HUES64 (cell line): Measurements from ENCODE around the gene EMC1.
"Not testable (repeated sequence)": the region's sequence is repeated elsewhere in the genome, so short reads cannot be mapped to it uniquely, and the experiment has no call there.

Source experiments
- H3K27ac ChIP-seq: 2 replicates; pipeline ENCODE4 v1.7.0; 2013; ENCODE audit warnings: low read depth, low read length, inconsistent platforms
- H3K27me3 ChIP-seq: 2 replicates; pipeline ENCODE4 v1.6.1; 2013; ENCODE audit warnings: mild to moderate bottlenecking, low read length; ENCODE audit not compliant: insufficient read depth
- H3K36me3 ChIP-seq: 2 replicates; pipeline ENCODE4 v1.6.1; 2013; ENCODE audit warnings: mild to moderate bottlenecking, low read length; ENCODE audit not compliant: insufficient read depth
- H3K4me1 ChIP-seq: 2 replicates; pipeline ENCODE4 v1.6.1; 2013; ENCODE audit warnings: mild to moderate bottlenecking, low read length, moderate library complexity; ENCODE audit not compliant: insufficient read depth
- H3K4me3 ChIP-seq: 2 replicates; pipeline ENCODE4 v1.5.1; 2013; ENCODE audit warnings: mild to moderate bottlenecking, low read length, moderate library complexity
- H3K9ac ChIP-seq: 2 replicates; pipeline ENCODE4 v1.6.1; 2013; ENCODE audit warnings: mild to moderate bottlenecking, low read depth, low read length
- H3K9me3 ChIP-seq: 2 replicates; pipeline ENCODE4 v1.6.1; 2013; ENCODE audit warnings: low read depth, low read length; ENCODE audit not compliant: insufficient read depth
- WGBS: fragments of 150-250, 120-280 bp; methylation state at CpG from one replicate; pipeline ENCODE4 v1.1.7; 2013; ENCODE audit warnings: missing lambda C conversion rate; 5-methylcytosine and 5-hydroxymethylcytosine counted together

EMC1 gene

GRCh38 chr1:19199329-19199968 is 51.9 kb downstream of the EMC1 start:
- Histone ChIP-seq H3K4me3 (no peak overlapping the region), H3K27me3 (no peaks in the 10 kb centered on the region), H3K36me3 (peaks cover 76% of the 10 kb centered on the region), H3K9me3 (no peaks in the 10 kb centered on the region), H3K4me1 (no peaks in the 10 kb centered on the region), H3K27ac (no peak overlapping the region), H3K9ac (no peak overlapping the region)
- 100% methylated on average over 4 of the region's 4 CpGs for WGBS

GRCh38 chr1:19198820-19199219 is 52.5 kb downstream of the EMC1 start:
- 94% methylated on average over 4 of the region's 4 CpGs for WGBS
- peaks cover 82% of the 10 kb centered on the region for H3K36me3 ChIP-seq
- no peaks in the 10 kb centered on the region for H3K9me3 ChIP-seq

GRCh38 chr1:19197845-19198244 is 53.5 kb downstream of the EMC1 start:
- no peak overlapping the region for H3K9ac ChIP-seq
- H3K4me1 ChIP-seq, result no peaks in the 10 kb centered on the region
- WGBS, result 93% methylated on average over 1 of the region's 2 CpGs

More at GRCh38 chr1:19198820-19199219, 52.5 kb downstream of the EMC1 start:
- Histone ChIP-seq H3K27me3 (no peaks in the 10 kb centered on the region), H3K27ac (no peak overlapping the region), H3K4me3 (no peak overlapping the region), H3K9ac (no peak overlapping the region), H3K4me1 (no peaks in the 10 kb centered on the region)

GRCh38 chr1:19196331-19196730 is 55.0 kb downstream of the EMC1 start:
- peaks cover 97% of the 10 kb centered on the region for H3K36me3 ChIP-seq
- H3K4me1 ChIP-seq, result no peaks in the 10 kb centered on the region
- H3K9ac ChIP-seq, result no peak overlapping the region
- WGBS, result 95% methylated on average over 3 of the region's 3 CpGs
- H3K9me3 ChIP-seq, result no peaks in the 10 kb centered on the region
- H3K4me3 ChIP-seq, result no peak overlapping the region
- H3K27me3 ChIP-seq, result no peaks in the 10 kb centered on the region
- H3K27ac ChIP-seq, result no peak overlapping the region

More at GRCh38 chr1:19197845-19198244, 53.5 kb downstream of the EMC1 start:
- Histone ChIP-seq H3K27me3 (no peaks in the 10 kb centered on the region), H3K27ac (no peak overlapping the region), H3K4me3 (no peak overlapping the region), H3K36me3 (peaks cover 92% of the 10 kb centered on the region), H3K9me3 (no peaks in the 10 kb centered on the region)

GRCh38 chr1:19193004-19193403 is 58.3 kb downstream of the EMC1 start:
- Histone ChIP-seq H3K4me1 (no peaks in the 10 kb centered on the region; the same call in 1 of the 2 replicates), H3K36me3 (peaks cover 95% of the 10 kb centered on the region), H3K9ac (no peak overlapping the region), H3K4me3 (no peak overlapping the region), H3K27ac (no peak overlapping the region), H3K9me3 (no peaks in the 10 kb centered on the region), H3K27me3 (no peaks in the 10 kb centered on the region)
- 98% methylated on average over 3 of the region's 3 CpGs for WGBS

- peaks cover 94% of the 10 kb centered on the region for H3K36me3 ChIP-seq
Measured at GRCh38 chr1:19191811-19192210, 59.5 kb downstream of the EMC1 start.

GRCh38 chr1:19190468-19190867 is 60.9 kb downstream of the EMC1 start:
- Histone ChIP-seq H3K9ac (no peak overlapping the region), H3K4me3 (no peak overlapping the region), H3K36me3 (peaks cover 94% of the 10 kb centered on the region), H3K9me3 (no peaks in the 10 kb centered on the region), H3K27ac (no peak overlapping the region), H3K4me1 (no peaks in the 10 kb centered on the region; the same call in 1 of the 2 replicates), H3K27me3 (no peaks in the 10 kb centered on the region)
- 96% methylated on average over 4 of the region's 4 CpGs for WGBS

More at GRCh38 chr1:19191811-19192210, 59.5 kb downstream of the EMC1 start:
- H3K4me3 ChIP-seq, result no peak overlapping the region
- H3K27ac ChIP-seq, result no peak overlapping the region
- 98% methylated on average over 2 of the region's 3 CpGs for WGBS
- no peaks in the 10 kb centered on the region for H3K9me3 ChIP-seq
- H3K4me1 ChIP-seq, result no peaks in the 10 kb centered on the region; the same call in 1 of the 2 replicates
- no peak overlapping the region for H3K9ac ChIP-seq
- no peaks in the 10 kb centered on the region for H3K27me3 ChIP-seq

- no peak overlapping the region for H3K9ac ChIP-seq
Measured at GRCh38 chr1:19189270-19189669, 62.1 kb downstream of the EMC1 start.

GRCh38 chr1:19187852-19188251 is 63.5 kb downstream of the EMC1 start:
- Histone ChIP-seq H3K27me3 (no peaks in the 10 kb centered on the region), H3K36me3 (peaks cover 96% of the 10 kb centered on the region), H3K9ac (no peak overlapping the region), H3K9me3 (no peaks in the 10 kb centered on the region), H3K4me3 (no peak overlapping the region), H3K27ac (no peak overlapping the region), H3K4me1 (no peaks in the 10 kb centered on the region; the same call in 1 of the 2 replicates)

More at GRCh38 chr1:19189270-19189669, 62.1 kb downstream of the EMC1 start:
- H3K27ac ChIP-seq, result no peak overlapping the region
- no peaks in the 10 kb centered on the region; the same call in 1 of the 2 replicates for H3K4me1 ChIP-seq
- no peak overlapping the region for H3K4me3 ChIP-seq
- peaks cover 97% of the 10 kb centered on the region for H3K36me3 ChIP-seq
- H3K27me3 ChIP-seq, result no peaks in the 10 kb centered on the region
- WGBS, result 97% methylated on average over 3 of the region's 3 CpGs
- no peaks in the 10 kb centered on the region for H3K9me3 ChIP-seq

- Histone ChIP-seq H3K4me1 (no peaks in the 10 kb centered on the region; the same call in 1 of the 2 replicates), H3K27ac (no peak overlapping the region), H3K36me3 (peaks cover 97% of the 10 kb centered on the region), H3K4me3 (no peak overlapping the region), H3K27me3 (no peaks in the 10 kb centered on the region), H3K9me3 (no peaks in the 10 kb centered on the region), H3K9ac (no peak overlapping the region)
- 98% methylated on average over 2 of the region's 2 CpGs for WGBS
Measured at GRCh38 chr1:19186001-19186400, 65.3 kb downstream of the EMC1 start.

- no peaks in the 10 kb centered on the region for H3K4me1 ChIP-seq
- H3K36me3 ChIP-seq, result peaks cover 98% of the 10 kb centered on the region
- no peaks in the 10 kb centered on the region for H3K27me3 ChIP-seq
- H3K27ac ChIP-seq, result no peak overlapping the region
- no peak overlapping the region for H3K9ac ChIP-seq
- no peak overlapping the region for H3K4me3 ChIP-seq
- 95% methylated on average over 5 of the region's 5 CpGs for WGBS
- H3K9me3 ChIP-seq, result no peaks in the 10 kb centered on the region
Measured at GRCh38 chr1:19182223-19182622, 69.1 kb downstream of the EMC1 start.

- H3K27ac ChIP-seq, H3K4me3 ChIP-seq, H3K9ac ChIP-seq, H3K27me3 ChIP-seq, H3K4me1 ChIP-seq, H3K9me3 ChIP-seq: not testable (repeated sequence)
- WGBS, result 98% methylated on average over 7 of the region's 8 CpGs
- H3K36me3 ChIP-seq, result peaks cover 98% of the 10 kb centered on the region
Measured at GRCh38 chr1:19180265-19180657, 71.1 kb downstream of the EMC1 start.
